Stimulated activated CD4-positive, alpha-beta T cell treated with anti-CD3 and anti-CD28 coated beads, Interleukin-12 subunit alpha, Interleukin-12 subunit beta, amount 100 ng/mL, for 24 hours (primary cell): ENCODE results near the gene PPARA.

Experiments
- DNase-seq, 2 experiments: peaks; one replicate each; pipeline ENCODE4 v3.0.0-alpha.2; 2020; ENCODE audit warnings: low read depth in 2 of 2

Gene PPARA

GRCh38 chr22:46274381-46274780 lies 124.1 kb downstream of the PPARA start:
- DNase-seq, result no peak

GRCh38 chr22:46275455-46276122 lies 125.3 kb downstream of the PPARA start:
- no peak for DNase-seq

GRCh38 chr22:46276563-46276962 lies 126.2 kb downstream of the PPARA start:
- no peak for DNase-seq

- no peak for DNase-seq
These were observed 128.6 kb downstream of the PPARA start for GRCh38 chr22:46278656-46279645.

GRCh38 chr22:46280063-46280817 lies 129.9 kb downstream of the PPARA start:
- DNase-seq, result no peak

GRCh38 chr22:46280999-46281623 lies 130.8 kb downstream of the PPARA start:
- DNase-seq, result no peak

GRCh38 chr22:46281866-46282678 lies 131.7 kb downstream of the PPARA start:
- DNase-seq, result no peak

GRCh38 chr22:46286006-46286405 lies 135.7 kb downstream of the PPARA start:
- DNase-seq, result no peak

GRCh38 chr22:46286941-46287872 lies 136.9 kb downstream of the PPARA start:
- no peak for DNase-seq

GRCh38 chr22:46287873-46288751 lies 137.8 kb downstream of the PPARA start:
- no peak for DNase-seq

GRCh38 chr22:46288846-46289243 lies 138.5 kb downstream of the PPARA start:
- DNase-seq, result no peak

GRCh38 chr22:46289244-46289891 lies 139.0 kb downstream of the PPARA start:
- DNase-seq, result no peak

GRCh38 chr22:46290121-46290842 lies 140.0 kb downstream of the PPARA start:
- DNase-seq, result no peak

- DNase-seq, result no peak
These were observed 140.8 kb downstream of the PPARA start for GRCh38 chr22:46290843-46291785.

GRCh38 chr22:46292173-46292572 lies 141.8 kb downstream of the PPARA start:
- no peak for DNase-seq

GRCh38 chr22:46292732-46293131 lies 142.4 kb downstream of the PPARA start:
- no peak for DNase-seq
